GM19023 (cell line): Measurements from ENCODE around the gene EFNA5.

Experiments
- ATAC-seq: cut with Tn5 transposase; IDR thresholded peaks from one replicate; pipeline ENCODE4 v1.9.1; 2021; ENCODE audit warnings: mild to moderate bottlenecking, moderate library complexity; ENCODE audit not compliant: unreplicated experiment

Gene EFNA5

GRCh38 chr5:107670932-107671741, at the start of gene EFNA5:
Gene EFNA5 (minus strand): TSS chr5:107670937.
- ATAC-seq = peak; percentile 23

- ATAC-seq = no peak
Measured at GRCh38 chr5:107719034-107719606, 48.4 kb upstream of the EFNA5 start.

GRCh38 chr5:107717816-107718215, 47.1 kb upstream of the EFNA5 start:
- ATAC-seq = no peak

GRCh38 chr5:107713228-107713627, 42.5 kb upstream of the EFNA5 start:
- no peak for ATAC-seq

- ATAC-seq = no peak
Measured at GRCh38 chr5:107712359-107712870, 41.7 kb upstream of the EFNA5 start.

GRCh38 chr5:107705402-107706014, 34.8 kb upstream of the EFNA5 start:
- no peak for ATAC-seq

- no peak for ATAC-seq
Measured at GRCh38 chr5:107704681-107705401, 34.1 kb upstream of the EFNA5 start.

GRCh38 chr5:107700481-107700880, 29.7 kb upstream of the EFNA5 start:
- no peak for ATAC-seq

- no peak for ATAC-seq
Measured at GRCh38 chr5:107699425-107699824, 28.7 kb upstream of the EFNA5 start.

- no peak for ATAC-seq
Measured at GRCh38 chr5:107698286-107698685, 27.5 kb upstream of the EFNA5 start.

- ATAC-seq = no peak
Measured at GRCh38 chr5:107696498-107696897, 25.8 kb upstream of the EFNA5 start.

- no peak for ATAC-seq
Measured at GRCh38 chr5:107696080-107696479, 25.3 kb upstream of the EFNA5 start.

GRCh38 chr5:107687937-107688336, 17.2 kb upstream of the EFNA5 start:
- ATAC-seq = no peak

- no peak for ATAC-seq
Measured at GRCh38 chr5:107687404-107687803, 16.7 kb upstream of the EFNA5 start.

GRCh38 chr5:107682533-107682932, 11.8 kb upstream of the EFNA5 start:
- no peak for ATAC-seq

- ATAC-seq = no peak
Measured at GRCh38 chr5:107680799-107681198, 10.1 kb upstream of the EFNA5 start.

- ATAC-seq = no peak
Measured at GRCh38 chr5:107680099-107680498, 9.4 kb upstream of the EFNA5 start.

- no peak for ATAC-seq
Measured at GRCh38 chr5:107676702-107677101, 6.0 kb upstream of the EFNA5 start.

GRCh38 chr5:107675201-107675600, 4.5 kb upstream of the EFNA5 start:
- no peak for ATAC-seq

GRCh38 chr5:107674655-107675054, 3.9 kb upstream of the EFNA5 start:
- no peak for ATAC-seq
